HEK293T (cell line): ENCODE results near the gene MB.

Source experiments
- CTCF ChIA-PET: fragments of 350-600 bp; formaldehyde crosslinking; extraction: SDS; loops from one replicate; lab custom pipeline; 2021; ENCODE audit warnings: antibody characterized with exemption, inconsistent platforms; lab: Yijun Ruan, JAX
- POLR2A ChIA-PET: fragments of 350-600 bp; formaldehyde crosslinking; extraction: SDS; loops from one replicate; lab custom pipeline; 2020; ENCODE audit warnings: antibody characterized with exemption, inconsistent platforms; lab: Yijun Ruan, JAX
- DNase-seq: peaks from one replicate; pipeline ENCODE4 v3.0.0; 2012; ENCODE audit warnings: mixed read lengths; ENCODE audit errors: extremely low spot score
- ARNT ChIP-seq: fragments of 450-650 bp; IDR thresholded peaks from 2 replicates; pipeline ENCODE4 v1.6.1; 2017; ENCODE audit warnings: mild to moderate bottlenecking
- BHLHE40 ChIP-seq: fragments of 450-650 bp; IDR thresholded peaks from 2 replicates; pipeline ENCODE4 v1.6.1; 2016; ENCODE audit warnings: mild to moderate bottlenecking, moderate library complexity, borderline replicate concordance
- CTBP1 ChIP-seq: fragments of 450-650 bp; IDR thresholded peaks from 2 replicates; pipeline ENCODE4 v1.6.1; 2016; ENCODE audit warnings: borderline replicate concordance
- ELF4 ChIP-seq: fragments of 450-650 bp; IDR thresholded peaks from 2 replicates; pipeline ENCODE4 v1.6.1; 2017; ENCODE audit warnings: antibody characterized with exemption
- FOXA1 ChIP-seq: fragments of 450-650 bp; IDR thresholded peaks from 2 replicates; pipeline ENCODE4 v1.6.1; 2016; ENCODE audit warnings: mild to moderate bottlenecking
- FOXK2 ChIP-seq: fragments of 450-650 bp; IDR thresholded peaks from 2 replicates; pipeline ENCODE4 v1.6.1; 2016; ENCODE audit warnings: mild to moderate bottlenecking
- FOXM1 ChIP-seq: fragments of 450-650 bp; IDR thresholded peaks from 2 replicates; pipeline ENCODE4 v1.6.1; 2017; ENCODE audit warnings: mild to moderate bottlenecking, borderline replicate concordance
- HDGF ChIP-seq: fragments of 450-650 bp; IDR thresholded peaks from 2 replicates; pipeline ENCODE4 v1.6.1; 2017; ENCODE audit warnings: antibody characterized with exemption, borderline replicate concordance
- L3MBTL2 ChIP-seq: fragments of 450-650 bp; conservative IDR thresholded peaks from 2 replicates; pipeline ENCODE4 v1.6.1; 2016; ENCODE audit warnings: mild to moderate bottlenecking
- LEF1 ChIP-seq: fragments of 450-650 bp; IDR thresholded peaks from 2 replicates; pipeline ENCODE4 v1.6.1; 2017; ENCODE audit warnings: mild to moderate bottlenecking, borderline replicate concordance
- NFRKB ChIP-seq: fragments of 450-650 bp; IDR thresholded peaks from 2 replicates; pipeline ENCODE4 v1.6.1; 2016; ENCODE audit warnings: mild to moderate bottlenecking, moderate library complexity
- PKNOX1 ChIP-seq: fragments of 450-650 bp; IDR thresholded peaks from 2 replicates; pipeline ENCODE4 v1.6.1; 2016
- SP1 ChIP-seq: fragments of 450-650 bp; IDR thresholded peaks from 2 replicates; pipeline ENCODE4 v1.6.1; 2017
- SUZ12 ChIP-seq: fragments of 450-650 bp; IDR thresholded peaks from 2 replicates; pipeline ENCODE4 v1.6.1; 2016; ENCODE audit warnings: mild to moderate bottlenecking
- TARDBP ChIP-seq: fragments of 450-650 bp; IDR thresholded peaks from 2 replicates; pipeline ENCODE4 v1.6.1; 2016
- ZNF384 ChIP-seq: fragments of 450-650 bp; IDR thresholded peaks from 2 replicates; pipeline ENCODE4 v1.6.1; 2016

MB gene

GRCh38 chr22:35587447-35587870, 29.7 kb downstream of the MB start:
- DNase-seq, result no peak
- CTCF ChIA-PET, result no interaction called here
- POLR2A ChIA-PET, result no interaction called here
- TF ChIP-seq SP1, result no peak
- no peak for TF ChIP-seq NFRKB
- no peak for TF ChIP-seq SUZ12
- TF ChIP-seq FOXM1, result no peak
- TF ChIP-seq L3MBTL2, result no peak
- no peak for TF ChIP-seq CTBP1
- no peak for TF ChIP-seq ELF4
- TF ChIP-seq LEF1, result no peak
- TF ChIP-seq TARDBP, result no peak
- TF ChIP-seq HDGF, result no peak
- TF ChIP-seq FOXA1, result no peak
- no peak for TF ChIP-seq BHLHE40
- no peak for TF ChIP-seq ZNF384
- no peak for TF ChIP-seq FOXK2
- no peak for TF ChIP-seq PKNOX1
- TF ChIP-seq ARNT, result no peak

GRCh38 chr22:35586771-35587170, 30.4 kb downstream of the MB start:
- CTCF ChIA-PET, result no interaction called here
- no peak for DNase-seq
- TF ChIP-seq NFRKB, result no peak
- TF ChIP-seq SUZ12, result no peak
- no peak for TF ChIP-seq ZNF384
- no peak for TF ChIP-seq LEF1
- no peak for TF ChIP-seq FOXK2
- TF ChIP-seq ELF4, result no peak
- no peak for TF ChIP-seq HDGF
- TF ChIP-seq FOXM1, result no peak
- no peak for TF ChIP-seq SP1
- TF ChIP-seq BHLHE40, result no peak
- no peak for TF ChIP-seq FOXA1
- TF ChIP-seq PKNOX1, result no peak
- no peak for TF ChIP-seq TARDBP
- no peak for TF ChIP-seq L3MBTL2
- TF ChIP-seq ARNT, result no peak
- no peak for TF ChIP-seq CTBP1
- POLR2A ChIA-PET, result no interaction called here

GRCh38 chr22:35582861-35583670, 34.1 kb downstream of the MB start:
- ChIA-PET CTCF (interaction anchor here (0.5 to 2.4 kb wide), 8 partner anchors 13 to 232 kb away, joined by 3 to 11 read pairs (median 4); no protein-coding TSS in a partner anchor), POLR2A (no interaction called here)
- TF ChIP-seq NFRKB, result no peak
- no peak for TF ChIP-seq FOXA1
- TF ChIP-seq SP1, result no peak
- TF ChIP-seq ARNT, result no peak
- no peak for TF ChIP-seq LEF1
- TF ChIP-seq CTBP1, result no peak
- TF ChIP-seq SUZ12, result no peak
- no peak for TF ChIP-seq BHLHE40
- no peak for TF ChIP-seq TARDBP
- TF ChIP-seq FOXM1, result no peak
- no peak for TF ChIP-seq PKNOX1
- DNase-seq, result peak; percentile 91

GRCh38 chr22:35582218-35582860, 34.8 kb downstream of the MB start:
- no peak for DNase-seq
- CTCF ChIA-PET, result interaction anchor here (0.5 to 2.4 kb wide), 4 partner anchors 23 to 231 kb away, joined by 3 to 11 read pairs (median 6); no protein-coding TSS in a partner anchor
- POLR2A ChIA-PET, result interaction anchor here (0.7 kb wide), 1 partner anchor 41 kb away, joined by 5 read pairs; the partner anchor contains the start of gene RASD2
- TF ChIP-seq TARDBP, result no peak
- TF ChIP-seq SUZ12, result no peak
- no peak for TF ChIP-seq L3MBTL2

- TF ChIP-seq FOXK2 (no peak), L3MBTL2 (no peak), TARDBP (no peak), HDGF (no peak), NFRKB (no peak), FOXA1 (no peak), LEF1 (no peak), FOXM1 (no peak), BHLHE40 (no peak), ELF4 (no peak), SP1 (no peak)
- POLR2A ChIA-PET, result no interaction called here
- CTCF ChIA-PET, result no interaction called here
- DNase-seq, result no peak
Observed at GRCh38 chr22:35581023-35581413, 36.1 kb downstream of the MB start.
